GM21737 (cell line): ENCODE data around the gene ELOA.

Source experiments
- ATAC-seq: cut with Tn5 transposase; IDR thresholded peaks from one replicate; pipeline ENCODE4 v1.9.1; 2021; ENCODE audit warnings: mild to moderate bottlenecking, moderate library complexity; ENCODE audit not compliant: unreplicated experiment

The ELOA gene, protein sequence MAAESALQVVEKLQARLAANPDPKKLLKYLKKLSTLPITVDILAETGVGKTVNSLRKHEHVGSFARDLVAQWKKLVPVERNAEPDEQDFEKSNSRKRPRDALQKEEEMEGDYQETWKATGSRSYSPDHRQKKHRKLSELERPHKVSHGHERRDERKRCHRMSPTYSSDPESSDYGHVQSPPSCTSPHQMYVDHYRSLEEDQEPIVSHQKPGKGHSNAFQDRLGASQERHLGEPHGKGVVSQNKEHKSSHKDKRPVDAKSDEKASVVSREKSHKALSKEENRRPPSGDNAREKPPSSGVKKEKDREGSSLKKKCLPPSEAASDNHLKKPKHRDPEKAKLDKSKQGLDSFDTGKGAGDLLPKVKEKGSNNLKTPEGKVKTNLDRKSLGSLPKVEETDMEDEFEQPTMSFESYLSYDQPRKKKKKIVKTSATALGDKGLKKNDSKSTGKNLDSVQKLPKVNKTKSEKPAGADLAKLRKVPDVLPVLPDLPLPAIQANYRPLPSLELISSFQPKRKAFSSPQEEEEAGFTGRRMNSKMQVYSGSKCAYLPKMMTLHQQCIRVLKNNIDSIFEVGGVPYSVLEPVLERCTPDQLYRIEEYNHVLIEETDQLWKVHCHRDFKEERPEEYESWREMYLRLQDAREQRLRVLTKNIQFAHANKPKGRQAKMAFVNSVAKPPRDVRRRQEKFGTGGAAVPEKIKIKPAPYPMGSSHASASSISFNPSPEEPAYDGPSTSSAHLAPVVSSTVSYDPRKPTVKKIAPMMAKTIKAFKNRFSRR

DNA sequence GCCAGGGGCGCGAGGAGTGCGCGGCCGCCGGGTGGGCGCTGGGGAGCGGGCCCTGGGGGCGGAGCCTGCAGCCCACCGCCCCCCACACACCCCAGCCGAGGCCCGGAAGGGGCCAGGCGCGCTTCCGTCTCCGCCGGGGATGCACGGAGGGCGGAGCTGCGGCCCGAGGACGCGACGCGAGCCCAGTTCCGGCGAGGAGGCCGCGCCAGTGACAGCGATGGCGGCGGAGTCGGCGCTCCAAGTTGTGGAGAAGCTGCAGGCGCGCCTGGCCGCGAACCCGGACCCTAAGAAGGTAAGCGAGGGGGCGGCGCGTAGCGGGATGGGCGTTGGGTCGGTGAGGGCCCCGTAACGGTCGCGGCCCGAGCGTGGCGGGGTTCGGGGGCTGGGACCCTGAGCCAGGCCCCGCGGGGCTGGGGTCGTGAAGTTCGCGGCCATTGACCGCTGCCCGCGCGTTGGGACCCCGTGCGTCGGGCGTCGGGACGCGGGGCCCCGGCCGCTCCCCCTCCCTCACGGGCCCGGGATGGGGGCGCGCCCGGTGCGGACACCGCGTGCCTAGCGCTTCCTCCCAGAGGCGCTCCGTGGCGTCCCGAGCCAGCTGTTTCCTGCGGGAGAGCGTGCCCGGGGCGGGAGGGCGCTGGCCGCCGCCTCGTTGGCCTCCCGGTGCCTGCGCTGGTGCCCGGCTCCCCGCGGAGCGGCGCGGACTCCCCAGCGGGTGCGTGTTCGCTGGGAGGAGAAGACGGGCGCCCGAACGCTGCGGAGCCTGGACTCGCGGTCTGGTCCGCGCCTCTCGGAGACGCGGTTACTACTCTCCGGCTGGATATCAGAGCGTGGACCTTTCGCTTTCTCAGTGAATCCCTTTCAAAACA, at the start of gene ELOA:
Gene ELOA (plus strand): TSS at position 185 of the 866 bp plus-strand sequence. CDS start 33 bp downstream, at position 218.
- ATAC-seq = peak; percentile 66

DNA sequence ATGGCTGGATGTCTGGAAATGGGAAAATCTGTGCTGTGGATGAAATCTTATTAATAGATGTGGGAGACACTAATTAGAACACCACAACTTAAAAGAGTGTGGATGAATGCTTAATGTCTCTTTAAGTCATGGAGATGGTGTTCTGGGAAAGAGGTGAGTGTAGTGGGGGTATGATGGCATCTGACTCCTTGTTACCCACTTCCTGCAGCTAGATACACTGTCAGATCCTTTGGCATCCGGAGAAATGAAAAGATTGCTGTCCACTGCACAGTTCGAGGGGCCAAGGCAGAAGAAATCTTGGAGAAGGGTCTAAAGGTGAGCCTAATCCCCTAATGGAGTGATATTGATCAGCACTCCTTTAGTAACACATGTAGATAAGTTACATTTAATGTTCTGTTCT, 49.7 kb upstream of the ELOA start:
- no peak for ATAC-seq

DNA sequence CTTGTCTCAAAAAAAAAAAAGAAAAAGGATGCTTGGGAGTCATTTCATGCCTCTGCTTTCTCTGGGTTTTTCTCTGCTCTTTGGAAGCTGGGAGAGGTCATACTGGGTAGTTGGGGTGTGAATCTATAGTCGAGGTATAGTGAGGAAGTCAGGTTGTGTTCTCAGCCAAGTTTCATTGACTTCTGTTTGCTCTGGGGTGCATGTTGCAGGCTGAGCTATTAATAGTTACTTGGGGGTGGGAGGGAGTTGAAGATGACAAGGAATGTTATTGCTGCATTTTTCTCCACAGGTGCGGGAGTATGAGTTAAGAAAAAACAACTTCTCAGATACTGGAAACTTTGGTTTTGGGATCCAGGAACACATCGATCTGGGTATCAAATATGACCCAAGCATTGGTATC, 48.9 kb upstream of the ELOA start:
- no peak for ATAC-seq

DNA sequence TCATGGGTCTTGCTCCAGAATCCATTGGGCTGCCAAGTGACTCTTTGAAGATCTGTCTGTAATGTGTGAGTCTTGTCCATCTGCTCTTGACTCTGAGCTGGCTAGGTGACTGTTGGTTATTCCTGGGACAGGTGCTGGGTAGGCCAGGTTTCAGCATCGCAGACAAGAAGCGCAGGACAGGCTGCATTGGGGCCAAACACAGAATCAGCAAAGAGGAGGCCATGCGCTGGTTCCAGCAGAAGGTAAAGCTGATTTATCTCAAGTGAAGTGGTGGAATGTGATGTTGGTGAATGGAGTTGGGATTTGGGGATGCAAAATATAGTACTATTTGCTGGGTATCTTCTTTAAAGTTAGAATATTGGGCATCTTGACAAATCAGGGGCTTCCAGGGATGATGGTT, 47.6 kb upstream of the ELOA start:
- ATAC-seq = no peak

GRCh38 chr1:23696335-23696989, 46.8 kb upstream of the ELOA start:
- ATAC-seq = no peak

DNA sequence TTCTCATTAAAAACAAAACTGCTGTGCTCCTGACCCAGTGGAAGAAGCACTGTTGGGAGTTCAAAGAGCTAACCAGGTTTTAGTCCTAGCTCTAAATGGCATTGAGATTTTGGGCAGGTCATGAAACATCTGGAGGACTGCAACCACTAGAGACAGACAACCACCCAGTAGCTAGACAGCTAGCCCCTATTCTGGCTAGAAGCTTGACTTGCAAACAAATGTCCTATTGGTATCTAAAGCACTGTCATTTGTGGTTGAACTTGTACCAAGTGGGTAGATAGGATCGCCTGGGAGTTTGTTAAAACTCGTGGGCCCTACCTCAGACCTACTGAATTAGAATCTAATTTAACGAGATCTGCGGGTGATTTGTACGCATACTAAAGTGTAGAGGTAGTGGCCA, 44.8 kb upstream of the ELOA start:
- no peak for ATAC-seq

DNA sequence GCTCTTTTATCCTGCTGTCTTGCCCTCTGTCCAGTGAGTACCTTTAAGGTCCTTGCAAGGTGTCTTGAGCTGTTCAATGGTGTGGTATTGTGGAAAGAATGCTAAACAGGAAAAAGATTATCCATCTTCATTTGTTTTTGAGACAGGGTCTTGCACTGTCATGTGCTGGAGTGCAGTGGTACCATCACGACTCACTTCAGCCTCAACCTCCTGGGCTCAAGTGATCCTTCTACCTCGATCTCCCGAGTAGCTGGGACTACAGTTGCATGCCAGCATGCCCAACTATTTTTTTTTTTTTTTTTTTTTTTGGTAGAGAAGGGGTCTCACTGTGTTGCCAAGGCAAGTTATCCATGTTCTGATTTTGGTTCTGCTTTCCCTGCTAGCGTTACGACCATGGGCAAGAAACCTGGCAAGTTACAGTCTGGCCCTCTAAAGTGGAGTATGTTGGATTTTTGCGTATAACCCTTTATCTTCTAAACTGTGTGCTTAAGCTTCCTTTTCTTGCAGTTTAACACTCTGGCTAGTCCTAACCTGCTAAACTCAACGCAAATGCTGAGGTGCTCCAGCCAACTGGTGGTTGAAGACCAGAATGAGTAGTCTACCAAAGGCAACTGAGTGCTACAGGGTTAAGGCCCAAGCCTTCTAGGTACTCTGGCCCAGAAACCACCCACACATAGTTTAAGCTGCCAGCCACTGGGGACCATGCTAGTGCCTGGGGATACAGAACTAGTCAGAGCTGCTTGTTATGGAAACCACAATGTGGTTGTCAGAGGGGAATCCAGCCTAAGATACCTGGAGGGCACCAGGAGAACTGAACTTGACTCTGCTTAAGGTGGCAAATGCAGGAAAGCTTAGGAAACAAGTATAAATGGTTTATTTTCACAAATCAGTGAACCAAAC, 43.7 kb upstream of the ELOA start:
- ATAC-seq = no peak

- ATAC-seq = no peak
These were observed 42.0 kb upstream of the ELOA start for GRCh38 chr1:23701310-23701709.

GRCh38 chr1:23701996-23702395, 41.3 kb upstream of the ELOA start:
- no peak for ATAC-seq

- ATAC-seq = no peak
These were observed 38.3 kb upstream of the ELOA start for GRCh38 chr1:23704834-23705495.

GRCh38 chr1:23709229-23709628, 34.0 kb upstream of the ELOA start:
- no peak for ATAC-seq

DNA sequence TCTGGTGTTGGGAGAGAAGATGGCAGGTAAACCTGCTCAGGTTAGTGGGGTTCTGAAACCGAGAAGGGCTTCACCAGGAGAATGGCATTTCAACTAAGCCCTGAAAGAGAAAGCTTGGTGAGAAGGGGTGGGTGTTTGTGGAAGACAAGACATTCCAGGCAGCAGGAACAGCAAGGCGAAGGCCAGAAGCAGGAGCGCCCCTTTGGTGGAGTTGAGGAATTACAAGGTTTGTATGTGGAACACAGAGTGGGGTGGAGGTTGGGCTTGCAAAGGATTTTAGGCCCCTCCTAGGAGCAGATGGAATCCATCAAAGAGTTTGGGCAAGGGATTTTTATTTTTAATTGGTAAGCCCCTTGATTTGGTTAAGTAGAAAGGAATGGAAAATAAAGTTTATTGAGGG, 24.8 kb upstream of the ELOA start:
- no peak for ATAC-seq

DNA sequence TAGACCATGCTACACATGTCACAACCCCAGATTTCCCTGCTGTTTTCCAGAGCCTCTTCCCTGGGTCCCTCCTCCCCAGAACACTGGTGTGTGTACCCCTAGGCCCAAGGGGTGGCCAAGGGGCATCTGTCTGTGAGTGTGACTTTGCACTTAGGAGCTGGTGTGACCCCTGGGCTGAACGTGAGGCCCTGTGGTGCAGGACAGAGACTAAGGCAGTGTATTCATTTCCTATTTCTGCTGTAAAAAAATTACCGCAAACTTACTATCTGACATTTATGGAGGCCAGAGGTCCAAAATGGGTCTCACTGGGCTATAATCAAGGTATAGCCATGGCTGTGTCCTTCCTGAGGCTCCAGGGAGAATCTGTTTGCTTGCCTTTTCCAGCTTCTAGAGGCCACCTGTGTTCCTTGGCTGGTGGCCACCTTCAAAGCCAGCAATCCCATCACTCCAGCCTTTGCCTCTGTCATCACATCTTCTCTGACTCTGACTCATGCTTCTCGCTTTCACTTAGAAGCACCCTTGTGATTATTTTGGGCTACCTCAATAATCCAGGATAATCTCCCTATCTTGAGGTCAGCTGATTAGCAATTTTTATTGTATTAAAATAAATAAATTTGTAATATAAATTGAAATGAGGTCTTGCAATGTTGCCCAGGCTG, 24.0 kb upstream of the ELOA start:
- ATAC-seq = no peak

- ATAC-seq = peak; percentile 54
These were observed 22.8 kb upstream of the ELOA start for GRCh38 chr1:23720256-23720995.

DNA sequence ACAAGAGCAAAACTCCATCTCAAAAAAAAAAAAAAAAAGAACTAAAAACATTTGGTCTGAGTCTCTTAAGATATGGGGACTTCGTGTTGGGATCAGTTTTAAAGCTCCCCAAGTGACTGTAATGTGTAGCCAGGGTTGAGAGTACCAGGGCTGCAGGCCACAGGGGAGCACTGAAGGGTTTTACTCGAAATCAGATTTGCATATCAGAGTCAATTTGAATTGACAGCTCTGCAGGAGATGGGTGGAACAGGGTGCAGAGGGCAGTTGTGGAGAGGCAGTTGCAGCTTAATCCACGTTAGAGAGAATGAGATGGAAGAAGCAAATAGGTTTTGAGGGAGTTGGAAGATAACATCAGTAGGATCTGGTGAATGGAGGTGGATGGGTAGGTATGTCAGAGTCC, 20.6 kb upstream of the ELOA start:
- no peak for ATAC-seq

GRCh38 chr1:23726686-23727085, 16.6 kb upstream of the ELOA start:
- no peak for ATAC-seq

DNA sequence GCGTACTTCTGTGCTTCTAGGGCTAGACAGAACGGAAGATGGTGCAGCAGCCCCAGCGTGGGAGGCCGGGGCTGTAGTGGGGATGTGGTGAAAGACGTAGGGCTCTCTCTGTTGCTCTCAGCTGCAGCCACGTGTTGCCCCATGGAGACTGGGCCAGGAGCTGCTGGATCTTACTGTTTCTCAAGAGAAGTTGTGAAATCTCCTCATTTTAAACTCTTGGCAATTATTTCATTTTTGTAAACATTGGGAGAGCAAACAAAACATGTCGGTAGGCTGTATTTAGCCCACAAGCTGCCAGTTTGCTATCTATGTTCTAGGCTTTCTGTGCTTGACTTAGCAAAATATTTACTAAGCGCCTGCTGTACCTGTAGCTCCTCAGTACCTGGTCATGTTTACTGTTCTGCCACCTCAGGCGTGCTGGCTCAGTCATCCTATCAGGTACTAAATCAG, 15.9 kb upstream of the ELOA start:
- peak; percentile 28 for ATAC-seq
